GM18507 (cell line): ENCODE measurements around the gene LUM.
A peak's percentile ranks its signal among the peaks of the same experiment; 100 is the strongest.

Experiments
- DNase-seq: peaks from one replicate; pipeline ENCODE4 v3.0.0; 2011; ENCODE audit warnings: low read depth; ENCODE audit not compliant: insufficient read length; ENCODE audit errors: extremely low spot score
- FAIRE-seq: peaks from 2 replicates; lab custom pipeline; 2011; peaks lifted over from hg19 to GRCh38; lab: Jason Lieb, UNC

Gene LUM

GRCh38 chr12:91113621-91114020 lies 2.3 kb upstream of the LUM start:
- FAIRE-seq (no peak), DNase-seq (no peak)

- DNase-seq = no peak
- FAIRE-seq = no peak
Observed at GRCh38 chr12:91110311-91110924, 876 bp downstream of the LUM start.

GRCh38 chr12:91109581-91110310 lies 1.5 kb downstream of the LUM start:
- DNase-seq = no peak
- FAIRE-seq = no peak

GRCh38 chr12:91109148-91109564 lies 2.1 kb downstream of the LUM start:
- peak; percentile 82 for FAIRE-seq

GRCh38 chr12:91108196-91108755 lies 3.0 kb downstream of the LUM start:
- FAIRE-seq (no peak), DNase-seq (no peak)

More at GRCh38 chr12:91109148-91109564, 2.1 kb downstream of the LUM start:
- no peak for DNase-seq

- FAIRE-seq (no peak), DNase-seq (no peak)
Observed at GRCh38 chr12:91106283-91106682, 5.0 kb downstream of the LUM start.

GRCh38 chr12:91105807-91106206 lies 5.5 kb downstream of the LUM start:
- no peak for FAIRE-seq
- DNase-seq = no peak

- FAIRE-seq (peak; percentile 31), DNase-seq (no peak)
Observed at GRCh38 chr12:91104812-91105466, 6.4 kb downstream of the LUM start.

GRCh38 chr12:91103624-91104023 lies 7.7 kb downstream of the LUM start:
- no peak for FAIRE-seq

GRCh38 chr12:91103101-91103500 lies 8.2 kb downstream of the LUM start:
- no peak for DNase-seq
- no peak for FAIRE-seq

More at GRCh38 chr12:91103624-91104023, 7.7 kb downstream of the LUM start:
- no peak for DNase-seq

- no peak for FAIRE-seq
- DNase-seq = no peak
Observed at GRCh38 chr12:91100906-91101305, 10.4 kb downstream of the LUM start.

- no peak for DNase-seq
- FAIRE-seq = no peak
Observed at GRCh38 chr12:91099836-91100235, 11.5 kb downstream of the LUM start.

- no peak for FAIRE-seq
Observed at GRCh38 chr12:91099341-91099740, 12.0 kb downstream of the LUM start.

GRCh38 chr12:91098941-91099340 lies 12.4 kb downstream of the LUM start:
- no peak for FAIRE-seq
- no peak for DNase-seq

More at GRCh38 chr12:91099341-91099740, 12.0 kb downstream of the LUM start:
- no peak for DNase-seq

- FAIRE-seq (no peak), DNase-seq (no peak)
Observed at GRCh38 chr12:91098461-91098860, 12.8 kb downstream of the LUM start.

- no peak for FAIRE-seq
- DNase-seq = no peak
Observed at GRCh38 chr12:91094957-91095356, 16.3 kb downstream of the LUM start.

GRCh38 chr12:91094032-91094662 lies 17.1 kb downstream of the LUM start:
- no peak for DNase-seq
- FAIRE-seq = no peak

- FAIRE-seq (no peak), DNase-seq (no peak)
Observed at GRCh38 chr12:91093341-91093740, 18.0 kb downstream of the LUM start.

GRCh38 chr12:91091916-91092715 lies 19.2 kb downstream of the LUM start:
- DNase-seq = no peak
- no peak for FAIRE-seq
